Retina (tissue), 1 donor: Measurements from ENCODE around the gene TIGD2.

Experiments
- DNase-seq: peaks from one replicate; pipeline ENCODE4 v3.0.0-alpha.2; 2016

TIGD2 gene

GRCh38 chr4:89110986-89111832, at the start of gene TIGD2:
TIGD2 (plus strand) TSS chr4:89111533; CDS start chr4:89112975, 1,442 bp downstream.
- DNase-seq = peak; percentile 95

DNA sequence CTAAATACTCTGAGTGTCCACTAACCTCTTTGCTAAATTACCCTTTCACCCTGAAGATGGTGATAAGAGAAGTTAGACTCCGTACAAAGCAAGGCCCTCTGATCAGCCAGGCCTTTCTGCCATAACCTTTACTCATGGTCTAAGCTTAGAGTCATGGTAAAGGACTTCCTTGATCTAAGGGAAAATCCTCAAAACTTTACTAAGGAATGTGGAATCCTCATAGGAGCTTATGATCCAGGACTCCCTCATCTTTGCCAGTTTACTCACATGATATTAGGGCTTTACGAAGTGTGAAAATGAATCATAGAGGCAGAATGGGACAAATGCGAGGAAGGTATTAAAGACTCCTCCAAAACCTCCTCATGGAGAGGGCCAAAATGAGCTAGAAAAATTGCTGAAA, 46.5 kb upstream of the TIGD2 start:
- no peak for DNase-seq

- no peak for DNase-seq
These were observed 43.9 kb upstream of the TIGD2 start for GRCh38 chr4:89067417-89067816.

DNA sequence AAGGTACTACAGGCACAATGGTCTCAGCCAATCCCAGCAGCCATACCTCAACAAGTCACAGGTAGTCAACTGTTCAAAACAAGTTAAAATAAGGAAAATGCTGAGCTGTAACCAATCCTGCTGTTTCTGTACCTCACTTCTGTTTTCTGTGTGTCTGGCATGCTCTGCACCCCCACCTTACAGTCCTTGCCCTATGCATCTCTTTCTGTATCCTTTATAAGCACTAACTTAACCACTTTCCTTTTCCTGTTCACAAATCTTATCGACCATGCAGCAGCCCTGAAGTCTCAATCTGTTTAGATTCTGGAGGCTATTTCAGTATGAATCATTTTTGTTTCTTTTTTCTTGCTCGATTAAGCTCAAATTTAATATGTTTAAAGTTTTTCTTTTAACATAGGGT, 41.9 kb upstream of the TIGD2 start:
- no peak for DNase-seq

DNA sequence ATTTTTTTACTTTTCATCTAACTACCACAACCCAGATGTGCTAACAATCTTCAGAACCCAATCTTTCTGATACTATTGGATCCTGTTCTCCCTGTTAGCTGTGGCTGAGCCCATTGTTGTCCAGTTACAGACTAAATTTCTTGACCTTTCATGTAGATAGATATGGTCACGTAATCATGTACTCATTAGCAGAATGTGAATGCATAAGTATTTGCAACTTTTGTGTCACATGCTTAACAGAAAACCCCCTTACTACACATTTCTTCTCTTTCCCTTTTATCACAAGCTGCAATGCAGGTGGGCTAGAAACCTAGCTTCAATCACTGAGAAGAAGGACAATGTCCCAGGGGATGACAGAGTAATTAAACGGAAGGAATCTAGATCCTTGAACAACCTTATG, 41.3 kb upstream of the TIGD2 start:
- DNase-seq = no peak

DNA sequence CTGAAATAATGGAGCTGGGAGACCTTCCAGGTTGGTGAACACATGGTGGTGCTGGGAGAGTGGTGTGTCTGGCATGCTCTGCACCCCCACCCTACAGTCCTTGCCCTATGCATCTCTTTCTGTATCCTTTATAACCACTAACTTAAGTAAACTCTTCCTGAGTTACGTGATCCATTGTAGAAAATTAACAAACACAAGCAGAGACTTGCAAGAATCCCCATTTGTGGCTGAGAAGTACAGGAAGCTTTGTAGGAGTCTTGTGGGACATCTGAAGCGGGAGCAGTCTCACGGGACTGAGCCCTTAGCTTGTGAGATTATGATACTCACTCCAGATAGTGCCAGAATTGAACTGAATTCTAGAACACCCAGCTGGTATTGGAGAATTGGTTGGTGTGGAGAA, 40.0 kb upstream of the TIGD2 start:
- DNase-seq = no peak

- DNase-seq = no peak
These were observed 38.4 kb upstream of the TIGD2 start for GRCh38 chr4:89072921-89073320.

GRCh38 chr4:89077761-89078160, 33.6 kb upstream of the TIGD2 start:
- DNase-seq = no peak

- DNase-seq = no peak
These were observed 33.0 kb upstream of the TIGD2 start for GRCh38 chr4:89078300-89078699.

DNA sequence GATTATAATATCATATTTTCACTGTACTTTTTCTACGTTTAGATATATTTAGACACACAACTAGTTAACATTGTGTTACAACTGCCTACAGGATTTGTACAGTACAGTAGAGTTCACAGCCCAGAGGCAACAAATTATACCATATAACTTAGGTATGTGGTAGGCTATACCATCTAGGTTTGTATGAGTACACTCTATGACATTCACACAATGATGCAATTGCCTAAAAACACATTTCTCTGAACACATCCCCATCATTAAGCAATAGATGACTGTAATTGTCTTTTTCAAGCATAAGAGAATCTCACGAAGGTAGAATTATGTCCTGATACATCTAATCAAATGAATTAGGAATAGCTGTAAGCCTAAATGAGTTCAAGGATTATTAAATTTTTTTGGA, 12.3 kb upstream of the TIGD2 start:
- no peak for DNase-seq

DNA sequence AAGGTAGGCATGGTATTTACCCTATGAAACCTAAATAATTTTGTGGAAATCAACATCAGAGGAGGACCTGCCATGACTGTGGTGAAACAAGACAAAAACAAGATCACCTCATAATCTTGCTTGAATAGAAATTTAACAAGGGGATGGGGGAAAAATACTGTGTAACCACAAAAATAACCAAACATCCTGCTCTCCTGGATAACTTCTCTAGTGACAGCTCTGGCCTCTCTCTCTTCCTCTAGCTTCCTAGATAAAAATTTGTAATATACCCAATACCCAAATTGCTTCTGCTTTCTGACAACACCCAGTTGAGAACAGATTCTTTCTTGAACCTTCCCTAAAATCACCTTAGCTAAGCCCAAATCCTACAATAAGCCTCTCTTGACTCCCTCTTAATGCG, 11.9 kb upstream of the TIGD2 start:
- no peak for DNase-seq

DNA sequence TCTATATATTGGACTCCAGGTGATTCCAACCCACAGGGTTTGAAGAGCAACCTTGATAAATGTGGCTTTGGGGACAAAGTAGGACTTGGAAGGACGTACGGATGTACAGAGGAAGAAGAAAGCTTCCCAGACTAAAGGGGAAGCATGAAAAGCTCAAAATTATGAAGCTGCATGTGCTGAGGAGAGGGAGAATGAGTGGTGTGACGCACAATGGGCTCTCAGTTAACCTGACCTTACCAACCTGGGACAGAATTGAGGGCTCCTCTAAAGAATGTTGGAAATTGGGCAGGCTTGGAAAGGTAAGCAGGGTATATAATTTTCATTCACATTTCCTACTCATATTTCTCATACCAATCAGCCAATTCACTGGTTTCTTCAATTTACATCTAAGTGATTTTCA, 10.5 kb upstream of the TIGD2 start:
- DNase-seq = no peak

DNA sequence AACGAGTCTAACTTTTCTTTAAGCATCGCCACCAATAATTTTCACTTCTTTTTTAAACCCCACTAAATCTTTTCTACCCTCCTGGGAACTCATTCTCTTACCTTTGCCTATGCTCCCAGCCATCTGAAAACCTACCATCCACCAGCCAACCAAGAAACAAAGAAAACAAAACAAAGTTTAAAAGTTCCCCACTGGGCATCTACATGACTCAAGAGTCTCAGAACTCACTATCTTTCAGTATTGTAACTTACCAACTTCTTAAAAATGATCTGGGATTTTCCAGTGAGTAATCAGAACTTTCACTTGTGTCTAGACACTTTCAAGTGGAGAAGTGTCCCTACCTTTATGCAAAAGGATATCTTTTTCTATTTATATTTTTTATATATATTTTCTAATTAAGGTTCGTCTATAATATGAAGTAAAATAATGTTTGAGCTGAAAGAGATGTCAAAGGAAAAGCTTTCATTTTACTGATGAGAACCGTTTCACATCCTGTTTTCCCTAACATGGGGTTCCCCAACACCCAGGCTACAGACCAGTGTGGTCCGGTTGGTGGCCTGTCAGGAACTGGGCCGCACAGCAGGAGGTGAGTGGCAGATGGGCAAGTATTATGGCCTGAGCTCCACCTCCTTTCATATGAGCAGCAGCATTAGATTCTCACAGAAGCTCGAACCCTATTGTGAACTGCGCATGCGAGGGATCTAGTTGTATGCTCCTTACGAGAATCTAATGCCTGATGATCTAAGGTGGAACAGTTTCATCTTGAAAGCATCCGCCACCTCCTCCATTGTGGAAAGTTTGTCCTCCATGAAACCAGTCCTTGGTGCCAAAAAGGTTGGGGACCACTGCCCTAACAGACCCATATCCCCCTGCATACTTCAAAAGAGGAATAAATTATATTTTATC, 9.8 kb upstream of the TIGD2 start:
- no peak for DNase-seq

GRCh38 chr4:89105726-89106125, 5.6 kb upstream of the TIGD2 start:
- DNase-seq = no peak

GRCh38 chr4:89108091-89108490, 3.2 kb upstream of the TIGD2 start:
- DNase-seq = no peak

DNA sequence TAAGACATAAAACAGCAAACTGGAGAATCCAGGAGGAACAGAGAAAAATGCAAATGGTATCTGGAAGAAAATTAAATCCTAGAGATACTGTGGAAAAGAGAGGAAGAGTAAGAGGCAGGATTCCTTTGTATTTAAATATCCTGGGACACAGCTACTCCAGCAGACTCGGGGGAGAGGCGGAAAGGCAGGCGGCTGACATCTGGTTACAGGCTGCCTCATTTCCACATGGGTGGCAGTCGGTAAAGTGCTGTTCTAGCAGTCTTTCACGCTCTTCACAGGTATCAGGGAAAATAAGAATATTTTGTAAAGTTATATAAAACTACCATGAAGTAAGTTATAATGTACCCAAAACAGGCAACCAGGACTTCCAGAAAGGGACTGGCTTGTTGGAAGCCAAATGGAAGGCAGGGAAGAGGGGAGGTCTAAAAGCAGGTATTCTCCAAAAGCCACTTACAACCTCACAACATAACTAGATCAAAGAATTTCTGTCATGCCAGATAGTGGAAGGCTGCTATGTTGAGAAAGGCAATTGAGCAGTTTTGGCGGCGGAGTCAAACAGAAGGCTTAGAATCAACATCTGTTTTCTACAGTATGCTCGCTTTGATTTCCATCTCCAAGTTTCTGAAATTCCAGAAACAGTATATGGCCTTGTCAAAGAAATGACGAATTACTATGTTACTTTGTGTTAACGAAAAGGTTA, 1.3 kb upstream of the TIGD2 start:
- peak; percentile 16 for DNase-seq

- DNase-seq = no peak
These were observed 770 bp upstream of the TIGD2 start for GRCh38 chr4:89110541-89110985.

DNA sequence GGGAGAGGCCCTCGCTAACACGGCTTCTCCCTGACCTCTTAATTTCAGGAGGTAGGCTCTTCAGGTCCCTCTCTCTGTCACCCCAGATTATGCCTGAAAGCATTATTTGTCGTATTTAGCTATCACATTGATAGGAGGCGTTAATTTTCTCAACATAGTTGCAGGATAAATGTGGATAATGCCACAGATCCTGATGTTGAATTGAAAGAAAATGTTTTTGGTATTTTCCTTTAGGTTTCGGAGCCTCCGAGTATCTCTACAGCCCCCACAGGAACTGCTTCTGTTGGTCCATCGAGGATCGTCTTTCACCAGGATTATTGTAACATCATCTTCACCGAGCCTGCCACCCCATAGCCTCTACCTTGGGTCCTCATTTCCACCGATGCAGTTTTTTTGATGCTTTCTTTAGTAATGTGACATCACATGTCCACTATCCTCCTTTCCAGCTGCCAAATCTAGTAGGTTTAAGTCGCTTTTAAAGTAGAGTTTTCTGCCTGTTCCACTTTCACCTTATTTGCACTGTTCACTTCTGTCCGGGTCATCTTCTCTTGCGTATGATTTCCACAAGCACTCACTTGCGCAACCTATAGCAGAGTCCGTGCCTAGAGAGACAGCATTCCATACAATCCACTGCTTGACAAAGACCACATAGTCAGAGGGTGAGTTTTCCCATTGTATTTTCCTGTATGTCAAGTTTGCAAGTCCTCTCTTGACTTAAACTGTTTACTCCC, 665 bp downstream of the TIGD2 start:
- no peak for DNase-seq

- no peak for DNase-seq
These were observed 2.1 kb downstream of the TIGD2 start for GRCh38 chr4:89113415-89113814.

DNA sequence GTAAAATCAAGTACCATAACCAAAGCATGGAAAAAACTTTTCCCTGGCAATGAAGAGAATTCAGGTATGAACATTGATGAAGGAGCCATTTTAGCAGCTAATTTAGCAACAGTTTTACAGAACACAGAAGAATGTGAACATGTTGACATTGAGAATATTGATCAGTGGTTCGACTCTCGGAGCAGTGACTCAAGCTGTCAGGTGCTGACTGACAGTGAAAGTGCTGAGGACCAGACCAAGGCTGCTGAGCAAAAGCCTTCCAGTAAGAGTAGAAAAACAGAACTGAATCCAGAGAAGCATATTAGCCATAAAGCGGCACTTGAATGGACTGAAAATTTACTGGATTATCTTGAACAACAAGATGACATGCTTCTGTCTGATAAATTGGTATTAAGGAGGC, 2.8 kb downstream of the TIGD2 start:
- no peak for DNase-seq

GRCh38 chr4:89117115-89117514, 5.8 kb downstream of the TIGD2 start:
- no peak for DNase-seq

- DNase-seq = no peak
These were observed 7.8 kb downstream of the TIGD2 start for GRCh38 chr4:89119166-89119565.

DNA sequence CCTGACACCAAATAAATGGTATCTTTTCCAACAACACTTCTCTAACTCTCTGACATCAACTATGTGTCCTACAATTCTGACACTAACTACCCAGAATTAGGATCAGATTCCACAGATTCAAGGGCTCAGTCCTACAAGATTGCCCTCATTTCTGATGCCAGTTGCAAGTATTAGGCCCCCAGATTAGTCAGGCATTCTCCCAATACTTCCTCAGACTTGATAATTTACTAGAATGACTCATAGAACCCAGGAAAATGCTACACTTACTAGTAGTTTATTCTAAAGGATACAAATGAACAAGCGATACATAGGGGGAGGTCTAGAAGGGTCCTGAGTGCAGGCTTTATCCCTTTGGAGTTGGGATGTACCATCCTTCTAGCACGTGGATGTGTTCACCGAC, 8.5 kb downstream of the TIGD2 start:
- no peak for DNase-seq
